H1 (cell line): Measurements from ENCODE around the gene SGMS2. TPM values are rescaled to one million over a fixed set of nuclear protein-coding genes. Genes with fewer than 3 reads are reported as not detected.

ENCODE experiments used
- CTCF ChIP-seq, 3 experiments: IDR thresholded peaks; 1 replicate in 2 of 3; 2 replicates in 1 of 3; pipeline versions ENCODE4 v1.5.1 to v1.6.1; 2011; ENCODE audit warnings: low read length in 3 of 3, mild to moderate bottlenecking in 3 of 3, inconsistent platforms in 2 of 3, low read depth in 1 of 3, moderate library complexity in 1 of 3; ENCODE audit not compliant: insufficient read depth in 1 of 3; ENCODE audit errors: control extremely low read depth in 1 of 3
- FOSL1 ChIP-seq: IDR thresholded peaks from 2 replicates; pipeline ENCODE4 v1.6.1; 2011; ENCODE audit warnings: mild to moderate bottlenecking, low read depth, low read length, moderate library complexity; ENCODE audit not compliant: insufficient read depth
- SP4 ChIP-seq: IDR thresholded peaks from 2 replicates; pipeline ENCODE4 v1.6.1; 2012; ENCODE audit warnings: low read length, inconsistent platforms
- polyA plus RNA-seq, 7 experiments: library from polyadenylated mRNA; depleted of rRNA in 3 of 7; stranded (reverse) in 5 of 7; unstranded in 2 of 7; fragments of >200 nt in 5 of 7; fragments of 200-250 nt in 2 of 7; gene quantifications; 1 replicate in 5 of 7; 2 replicates in 1 of 7; 4 replicates in 1 of 7; pipeline versions ENCODE4 v1.2.1 to v1.2.3, GENCODE V29; 2011 to 2013; ENCODE audit warnings: missing spikeins in 2 of 7, mixed read lengths in 2 of 7
- total RNA-seq: library from RNA; stranded (reverse); fragmentation: NEBNext Ultra II Directional; extraction: Animal tissue kit (Norgen Biotek cat#: 25700); gene quantifications from 2 replicates; pipeline ENCODE4 v1.2.1, GENCODE V29; 2021

SGMS2 gene
- total and polyA plus RNA-seq, 2 of the 8 experiments (the other 6 are each of a cell fraction or from before 2014, with no cell fraction given): 0.04 to 1.3 TPM

- no peak for TF ChIP-seq CTCF (IDR thresholded peaks at IDR 0.05; ENCODE audit: control extremely low read depth in 1 of 3, insufficient read depth in 1 of 3, low read depth in 1 of 3, low read length in 3 of 3)
- no peak for TF ChIP-seq SP4
- no peak for TF ChIP-seq FOSL1
Measured at GRCh38 chr4:107951551-107951950, 126.8 kb downstream of the SGMS2 start (continued).
